HG02759 (cell line): Measurements from ENCODE around the gene SESN2.

ENCODE experiments used
- ATAC-seq: cut with Tn5 transposase; IDR thresholded peaks from one replicate; pipeline ENCODE4 v1.9.1; 2021; ENCODE audit warnings: mild to moderate bottlenecking, moderate library complexity; ENCODE audit not compliant: unreplicated experiment

SESN2 gene

DNA sequence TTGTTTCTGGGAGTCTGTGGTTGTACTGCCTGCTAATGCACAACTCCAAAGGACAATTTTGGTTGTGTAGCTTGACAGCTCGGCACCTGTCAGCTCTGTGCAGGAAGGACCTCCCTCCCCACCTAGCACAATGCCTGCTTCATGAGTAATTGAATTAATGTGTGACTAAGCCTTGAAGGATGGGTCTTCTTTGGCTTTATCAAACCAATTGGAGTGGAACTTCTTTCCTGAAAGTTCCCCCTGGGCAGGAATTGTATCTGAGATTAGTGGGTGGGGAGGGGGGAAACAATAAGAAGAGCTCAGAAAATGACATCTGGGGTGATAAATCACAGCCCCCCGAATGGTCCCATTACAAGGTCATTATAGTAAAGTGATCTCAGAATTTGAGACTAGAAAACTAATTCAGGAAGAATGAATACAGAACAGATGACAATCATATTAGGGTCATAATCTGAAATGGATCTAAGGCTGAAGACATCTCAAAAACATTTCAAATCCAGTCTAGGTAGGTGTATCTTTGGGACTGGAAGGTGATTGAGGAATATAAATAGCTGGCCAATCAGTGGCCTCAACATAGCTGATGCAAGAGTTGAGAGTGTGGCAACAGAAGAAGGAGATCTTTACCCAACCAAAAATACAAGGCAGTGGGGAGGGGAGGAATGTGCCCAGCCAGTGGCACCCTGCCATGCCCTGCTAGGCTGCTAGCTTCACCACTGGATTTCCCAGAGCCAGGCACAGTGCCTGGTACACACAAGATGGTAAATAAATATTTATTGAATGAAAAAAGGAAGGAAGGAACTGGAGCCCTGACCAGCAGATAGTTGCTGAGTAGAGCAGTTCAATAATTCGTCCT lies 10.1 kb upstream of the SESN2 start:
- no peak for ATAC-seq

DNA sequence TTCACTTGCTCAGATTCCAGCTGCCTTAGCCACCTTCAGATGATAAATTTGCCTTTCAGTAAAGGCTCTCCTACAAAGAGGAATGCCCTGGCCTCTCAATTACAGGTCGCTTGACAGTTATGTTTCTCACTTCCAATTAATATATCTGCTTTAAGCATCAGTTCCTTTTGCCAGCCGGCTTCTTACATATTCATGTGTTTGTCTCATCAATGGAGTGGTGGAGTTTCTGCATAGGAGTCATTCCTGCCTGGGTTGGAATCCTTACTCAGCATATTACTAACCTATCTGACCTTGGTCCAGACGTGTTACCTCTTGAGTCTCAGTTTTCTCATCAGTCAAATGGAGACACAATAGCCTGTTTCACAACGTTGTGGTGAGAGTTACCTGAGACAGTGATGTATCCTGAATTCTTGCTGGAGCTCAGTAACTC lies 9.4 kb upstream of the SESN2 start:
- ATAC-seq, result no peak

DNA sequence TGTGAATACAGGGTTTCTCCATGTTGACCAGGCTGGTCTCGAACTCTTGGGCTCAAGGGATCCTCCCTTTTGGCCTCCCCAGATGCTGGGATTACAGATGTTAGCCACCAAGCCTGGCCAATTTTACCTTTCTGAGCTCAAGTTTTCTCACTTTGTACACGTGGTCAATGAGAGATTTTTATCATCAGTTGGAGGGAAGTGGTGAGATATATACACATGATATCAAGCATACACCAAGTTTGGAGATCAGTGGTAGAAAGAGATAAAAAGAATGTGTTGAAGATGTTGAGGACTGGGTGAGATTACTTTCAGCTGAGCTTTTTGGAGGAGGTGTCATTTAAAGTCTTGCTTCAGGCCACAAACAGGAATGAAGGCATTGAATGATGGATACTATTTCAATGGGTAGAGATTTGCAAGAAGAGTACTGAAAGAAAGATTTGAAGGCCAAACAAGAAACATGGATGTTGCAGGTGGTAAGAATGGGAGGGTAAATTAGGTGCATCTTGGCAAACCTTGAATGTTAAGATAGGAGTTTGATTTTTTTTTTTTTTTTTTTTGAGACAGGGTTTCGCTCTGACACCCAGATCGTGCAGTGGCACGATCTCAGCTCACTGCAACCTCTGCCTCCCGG lies 3.0 kb upstream of the SESN2 start:
- ATAC-seq, result no peak

DNA sequence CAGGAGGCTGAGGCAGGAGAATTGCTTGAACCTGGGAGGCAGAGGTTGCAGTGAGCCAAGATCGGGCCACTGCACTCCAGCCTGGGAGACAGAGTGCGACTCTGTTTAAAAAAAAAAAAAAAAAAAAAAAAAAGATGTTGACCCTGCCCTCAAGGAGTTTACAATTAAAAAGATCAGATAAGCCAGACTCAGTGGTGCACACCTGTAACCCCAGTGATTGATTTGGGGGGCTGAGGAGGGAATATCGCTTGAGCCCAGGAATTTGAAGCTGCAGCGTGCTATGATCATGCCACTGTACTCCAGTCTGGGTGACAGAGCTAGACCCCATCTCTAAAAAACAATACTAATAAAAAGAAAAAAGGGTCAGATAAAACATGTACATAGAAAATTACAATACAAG lies 1.6 kb upstream of the SESN2 start:
- no peak for ATAC-seq

DNA sequence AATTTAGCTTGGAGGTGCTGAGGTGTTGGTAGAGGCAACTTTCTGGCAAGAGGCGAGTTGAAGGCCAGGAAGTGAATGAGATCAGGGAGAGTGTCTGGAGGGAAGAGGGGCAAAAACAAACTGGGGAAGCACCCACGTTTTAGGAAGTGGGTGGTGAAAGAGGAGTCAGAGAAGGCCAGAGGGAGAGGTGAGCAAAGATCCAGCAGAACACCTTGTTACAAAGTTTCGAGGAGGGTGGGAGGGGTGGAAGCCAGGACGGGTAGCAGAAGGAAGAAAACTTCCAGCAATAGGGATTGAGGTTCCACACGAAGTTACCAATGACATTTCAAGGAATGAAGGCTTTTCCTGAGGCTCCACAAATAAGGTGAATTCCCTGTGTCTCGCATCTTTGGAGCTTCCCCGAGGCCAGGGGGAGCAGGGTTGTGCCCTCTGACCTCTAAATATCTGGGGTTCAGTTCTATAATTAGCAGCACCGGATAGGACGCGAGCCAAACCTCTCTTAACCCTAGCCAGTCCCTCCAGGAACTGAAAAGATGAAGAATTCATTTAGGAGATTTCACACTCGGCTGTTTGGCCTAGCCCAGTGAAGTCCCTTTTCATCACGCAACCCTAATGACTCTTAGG lies 578 bp upstream of the SESN2 start:
- ATAC-seq, result no peak

DNA sequence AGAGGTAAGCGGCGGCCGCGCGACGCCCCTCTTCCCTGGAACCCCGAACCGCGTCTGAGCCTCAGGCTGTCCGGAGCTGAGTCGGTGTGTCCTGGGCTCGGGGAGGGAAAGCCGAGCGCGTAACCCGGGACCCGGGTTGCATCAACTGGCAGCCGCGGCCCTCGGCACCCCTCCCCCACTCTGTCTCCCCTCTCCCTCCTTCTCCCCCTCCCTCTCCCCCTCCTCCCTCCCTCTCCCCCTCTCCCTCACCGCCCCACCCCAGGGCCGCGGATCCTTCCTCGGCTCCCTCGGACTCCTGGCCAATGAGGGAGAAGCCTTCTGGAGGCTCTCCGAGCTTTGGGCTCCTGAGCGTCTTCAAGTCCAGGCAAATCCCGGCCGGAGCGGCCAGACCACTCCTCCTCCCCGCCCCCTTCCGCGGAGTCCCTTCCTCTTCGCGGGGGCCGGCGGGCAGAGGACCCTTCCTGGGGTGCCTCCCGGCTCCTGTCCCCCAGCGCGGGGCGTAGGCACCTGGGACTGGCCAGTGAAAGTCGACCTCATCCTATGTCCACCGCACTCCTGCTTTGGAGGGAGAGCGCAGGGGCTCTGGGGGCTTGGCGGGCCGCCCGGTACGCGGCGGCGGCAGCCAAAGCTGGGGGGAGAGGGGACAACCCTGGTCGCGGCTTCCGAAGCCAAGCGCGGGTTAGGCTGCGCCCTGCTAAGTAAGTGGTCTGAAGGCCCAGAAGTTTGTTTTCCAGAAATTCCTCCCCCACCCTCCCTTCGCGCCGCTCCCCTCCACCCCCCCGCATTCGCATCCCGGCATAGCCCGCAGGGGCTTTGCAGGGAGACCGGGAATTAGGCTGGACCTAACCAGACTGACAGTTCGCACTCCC lies 850 bp downstream of the SESN2 start:
- ATAC-seq, result no peak

DNA sequence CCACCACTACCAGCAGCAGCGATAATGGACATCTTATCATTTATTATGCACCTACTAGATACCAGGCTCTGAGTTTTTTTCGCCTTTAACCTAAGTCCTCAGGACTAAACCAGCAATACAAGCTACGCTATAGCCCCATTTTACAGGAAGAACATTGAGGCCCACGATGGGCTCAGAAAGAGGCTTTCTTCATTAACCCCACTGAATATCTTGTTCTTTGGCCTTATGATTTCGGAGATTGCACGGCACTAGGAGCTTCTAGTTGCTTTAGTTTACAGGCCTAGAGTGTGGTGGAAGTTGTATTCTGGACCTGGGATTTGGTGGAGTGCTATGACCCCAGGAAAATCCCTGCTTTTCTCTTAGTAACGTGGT lies 1.5 kb downstream of the SESN2 start:
- ATAC-seq, result no peak

DNA sequence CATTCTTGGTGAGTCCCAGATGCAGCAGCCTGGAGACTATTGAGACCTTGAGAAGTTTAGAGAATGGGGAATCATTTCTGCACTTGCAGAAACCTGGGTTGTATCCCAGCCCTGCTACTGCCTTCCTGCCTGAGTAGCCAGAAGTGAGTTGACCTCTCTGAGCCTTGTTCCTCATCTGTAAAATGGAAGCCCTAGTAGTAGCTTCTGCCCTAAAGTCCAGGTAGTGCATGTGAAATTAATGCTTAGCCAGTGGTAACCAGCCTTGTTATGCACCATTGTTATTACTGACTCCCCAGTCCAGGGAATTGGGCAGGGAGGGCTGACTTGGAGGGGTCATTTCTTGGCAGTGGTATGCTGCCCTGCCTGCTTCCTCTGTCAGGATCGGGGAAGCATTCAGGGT lies 5.6 kb downstream of the SESN2 start:
- ATAC-seq, result no peak

DNA sequence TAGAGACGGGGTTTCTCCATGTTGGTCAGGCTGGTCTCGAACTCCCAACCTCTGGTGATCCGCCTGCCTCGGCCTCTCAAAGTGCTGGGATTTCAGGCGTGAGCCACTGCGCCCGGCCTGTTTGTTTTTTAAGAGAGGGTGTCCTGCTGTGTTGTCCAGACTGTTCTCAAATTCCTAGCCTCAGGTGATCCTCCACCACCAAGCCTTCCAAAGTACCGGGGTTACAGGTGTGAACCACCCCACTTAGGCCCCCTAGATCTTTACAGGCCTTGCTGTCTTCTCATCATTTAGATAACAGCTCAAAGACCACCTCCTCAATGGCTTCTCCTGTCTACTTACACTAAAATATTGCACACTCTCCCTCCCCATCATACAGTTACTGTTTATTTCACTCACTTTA lies 6.3 kb downstream of the SESN2 start:
- no peak for ATAC-seq

DNA sequence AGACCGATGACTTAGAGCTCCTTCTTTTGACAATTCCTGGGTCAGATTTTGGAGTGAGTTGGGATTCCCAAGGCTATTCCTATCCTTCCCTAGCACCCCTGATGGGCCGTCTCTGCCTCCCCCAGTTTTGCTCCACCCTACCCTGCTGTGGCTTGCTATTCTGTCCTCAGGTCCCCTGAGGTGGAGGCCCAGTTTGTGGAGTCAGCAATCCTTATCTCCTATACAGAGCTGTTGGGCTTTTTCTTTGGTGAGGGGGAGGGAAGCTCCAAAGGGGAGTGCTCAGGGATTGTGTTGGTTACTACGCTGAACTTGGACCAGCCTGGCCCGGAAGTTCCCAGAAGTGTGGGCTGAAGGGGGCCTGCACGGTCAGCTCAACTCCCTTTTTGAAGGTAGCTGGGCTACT lies 7.6 kb downstream of the SESN2 start:
- ATAC-seq, result no peak

DNA sequence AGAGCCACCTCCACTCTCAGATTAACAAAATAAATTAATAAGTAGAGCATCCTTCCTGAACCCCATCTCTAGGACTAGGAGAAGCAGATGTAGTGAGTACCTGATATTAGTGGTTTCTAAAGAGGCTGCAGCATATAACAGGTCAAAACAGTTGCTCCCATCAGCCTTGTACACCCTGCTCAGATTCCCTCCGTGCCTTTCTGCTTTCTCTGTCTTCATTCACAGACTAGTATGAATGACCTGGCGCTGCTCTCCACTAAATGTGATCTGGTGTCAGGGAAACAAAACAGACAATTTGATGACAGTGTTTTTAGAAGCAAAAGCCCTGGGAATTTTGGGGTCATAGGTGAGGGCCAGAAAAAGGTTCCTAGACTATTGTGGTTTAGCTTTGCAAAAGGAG lies 8.3 kb downstream of the SESN2 start:
- ATAC-seq, result no peak

DNA sequence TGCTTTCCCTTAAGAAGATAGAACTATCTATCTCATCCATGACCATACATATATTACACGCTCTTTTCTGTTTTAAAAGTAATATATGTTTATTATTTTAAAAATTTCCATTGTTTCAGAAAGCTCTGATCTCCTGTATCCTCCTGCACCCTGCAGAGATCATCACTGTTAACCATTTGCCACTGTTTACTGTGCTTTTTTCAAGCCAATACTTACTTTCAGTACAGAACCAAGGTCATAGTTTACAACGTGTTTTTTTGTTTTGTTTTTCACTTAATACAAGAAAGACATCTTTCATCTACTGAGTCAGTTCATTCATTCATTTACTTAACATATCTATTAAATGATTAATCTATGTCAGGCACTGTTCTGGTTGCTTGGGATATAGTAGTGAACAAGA lies 10.2 kb downstream of the SESN2 start:
- no peak for ATAC-seq

DNA sequence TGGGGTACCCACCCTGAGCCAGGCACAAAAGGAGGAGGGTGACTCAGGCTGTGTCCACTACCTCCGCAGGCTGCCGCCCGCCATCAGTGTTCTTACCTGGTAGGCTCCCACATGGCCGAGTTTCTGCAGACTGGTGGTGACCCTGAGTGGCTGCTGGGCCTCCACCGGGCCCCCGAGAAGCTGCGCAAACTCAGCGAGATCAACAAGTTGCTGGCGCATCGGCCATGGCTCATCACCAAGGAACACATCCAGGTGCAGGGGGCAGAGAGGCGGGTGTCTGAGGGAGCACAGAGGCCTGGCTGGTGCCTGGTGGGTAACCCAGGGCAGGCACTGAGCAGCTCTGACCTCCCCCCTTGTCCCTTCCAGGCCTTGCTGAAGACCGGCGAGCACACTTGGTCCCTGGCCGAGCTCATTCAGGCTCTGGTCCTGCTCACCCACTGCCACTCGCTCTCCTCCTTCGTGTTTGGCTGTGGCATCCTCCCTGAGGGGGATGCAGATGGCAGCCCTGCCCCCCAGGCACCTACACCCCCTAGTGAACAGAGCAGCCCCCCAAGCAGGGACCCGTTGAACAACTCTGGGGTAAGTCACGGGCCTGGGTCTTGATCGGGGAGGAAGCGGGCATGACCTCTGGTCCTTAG lies 13.0 kb downstream of the SESN2 start:
- ATAC-seq, result no peak

DNA sequence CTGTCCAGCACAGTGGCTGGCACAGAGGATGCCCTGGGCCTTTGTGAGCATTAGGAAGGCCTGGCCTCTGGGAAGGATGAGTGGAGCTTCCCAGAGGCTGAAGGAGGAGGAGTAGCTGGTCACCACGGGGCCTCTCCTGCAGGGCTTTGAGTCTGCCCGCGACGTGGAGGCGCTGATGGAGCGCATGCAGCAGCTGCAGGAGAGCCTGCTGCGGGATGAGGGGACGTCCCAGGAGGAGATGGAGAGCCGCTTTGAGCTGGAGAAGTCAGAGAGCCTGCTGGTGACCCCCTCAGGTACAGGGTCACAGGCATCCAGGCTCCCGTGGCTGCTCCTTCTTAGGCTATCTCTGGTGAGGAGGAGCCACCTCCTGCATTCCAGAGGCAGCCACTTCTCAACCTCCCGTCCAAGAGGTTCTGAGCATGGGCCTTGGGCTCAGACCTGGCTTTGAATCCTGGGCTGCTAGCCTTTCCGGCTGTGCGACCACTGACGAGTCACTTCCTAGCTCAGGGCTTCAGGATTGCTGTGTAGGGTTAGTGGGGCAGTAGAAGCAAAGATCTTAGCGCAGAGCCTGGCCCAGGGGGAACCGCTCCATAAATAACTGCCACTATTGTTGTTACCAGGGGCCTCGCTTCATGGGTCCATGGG lies 14.0 kb downstream of the SESN2 start:
- no peak for ATAC-seq

DNA sequence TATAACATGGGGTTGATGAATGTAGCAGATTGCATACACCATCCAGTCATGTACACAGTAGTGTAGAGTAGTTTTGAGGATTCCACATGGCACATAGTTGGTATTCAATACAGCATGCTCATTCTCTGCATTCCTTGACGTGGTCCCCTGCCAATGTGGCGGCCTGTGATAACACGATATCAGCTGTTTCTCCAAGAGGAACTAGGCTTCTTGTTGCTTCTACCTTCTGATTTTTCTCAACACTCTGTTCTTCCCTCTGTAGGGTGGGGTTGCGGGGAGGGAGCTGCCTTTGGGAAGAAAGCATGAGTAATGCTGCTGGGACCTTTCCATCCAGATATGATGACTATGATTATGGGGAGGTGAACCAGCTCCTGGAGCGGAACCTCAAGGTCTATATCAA lies 19.4 kb downstream of the SESN2 start:
- no peak for ATAC-seq

DNA sequence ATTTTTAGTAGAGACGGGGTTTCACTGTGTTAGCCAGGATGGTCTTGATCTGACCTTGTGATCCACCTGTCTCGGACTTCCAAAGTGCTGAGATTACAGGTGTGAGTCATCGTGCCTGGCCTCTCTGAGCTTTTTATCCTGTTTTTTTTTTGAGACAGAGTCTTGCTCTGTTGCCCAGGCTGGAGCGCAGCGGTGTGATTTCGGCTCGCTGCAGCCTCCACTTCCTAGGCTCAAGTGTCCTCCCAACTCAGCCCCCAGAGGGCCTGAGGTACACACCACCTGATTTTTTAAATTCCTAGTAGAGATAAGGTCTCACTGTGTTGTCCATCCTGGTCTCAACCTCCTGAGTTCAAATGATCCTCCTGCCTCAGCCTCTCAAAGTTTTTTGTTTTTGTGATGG lies 20.4 kb downstream of the SESN2 start:
- no peak for ATAC-seq

DNA sequence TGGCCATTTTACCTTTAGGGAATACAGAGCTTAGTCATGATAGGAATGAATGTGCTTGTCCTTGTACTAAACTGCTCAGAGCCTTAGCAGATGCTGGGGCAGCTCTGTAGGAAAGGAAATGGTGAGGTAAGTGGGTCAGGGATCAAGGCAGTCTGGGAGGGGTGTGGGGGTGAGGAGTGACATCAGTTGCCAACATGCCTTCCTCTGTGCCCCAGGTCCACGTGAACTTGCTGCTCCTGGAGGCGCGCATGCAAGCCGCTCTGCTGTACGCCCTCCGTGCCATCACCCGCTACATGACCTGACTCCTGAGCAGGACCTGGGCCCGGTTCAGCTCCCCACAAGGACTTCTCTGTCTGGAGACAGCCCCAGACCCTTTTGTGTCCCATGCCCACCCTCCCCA lies 21.2 kb downstream of the SESN2 start:
- ATAC-seq, result no peak

DNA sequence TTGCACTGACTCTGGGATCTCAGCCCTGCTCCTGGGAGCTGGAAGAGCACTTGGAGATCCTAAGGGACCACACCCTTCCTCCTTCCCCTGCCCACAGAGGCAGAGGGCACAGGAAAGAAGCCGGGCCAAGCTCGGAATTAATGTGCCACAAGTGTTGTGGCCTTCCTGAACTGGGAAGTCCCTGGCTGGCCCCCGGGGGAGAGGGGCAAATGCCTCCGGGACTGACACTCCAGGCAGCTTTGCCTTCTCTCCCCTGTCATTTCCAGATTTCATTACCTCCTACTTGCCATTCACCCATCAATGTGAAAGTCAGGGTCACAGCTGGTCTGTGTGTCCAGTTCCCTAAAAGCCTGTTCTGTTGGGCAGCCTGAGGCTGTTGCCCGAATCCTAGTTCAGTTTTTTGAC lies 21.7 kb downstream of the SESN2 start:
- no peak for ATAC-seq

DNA sequence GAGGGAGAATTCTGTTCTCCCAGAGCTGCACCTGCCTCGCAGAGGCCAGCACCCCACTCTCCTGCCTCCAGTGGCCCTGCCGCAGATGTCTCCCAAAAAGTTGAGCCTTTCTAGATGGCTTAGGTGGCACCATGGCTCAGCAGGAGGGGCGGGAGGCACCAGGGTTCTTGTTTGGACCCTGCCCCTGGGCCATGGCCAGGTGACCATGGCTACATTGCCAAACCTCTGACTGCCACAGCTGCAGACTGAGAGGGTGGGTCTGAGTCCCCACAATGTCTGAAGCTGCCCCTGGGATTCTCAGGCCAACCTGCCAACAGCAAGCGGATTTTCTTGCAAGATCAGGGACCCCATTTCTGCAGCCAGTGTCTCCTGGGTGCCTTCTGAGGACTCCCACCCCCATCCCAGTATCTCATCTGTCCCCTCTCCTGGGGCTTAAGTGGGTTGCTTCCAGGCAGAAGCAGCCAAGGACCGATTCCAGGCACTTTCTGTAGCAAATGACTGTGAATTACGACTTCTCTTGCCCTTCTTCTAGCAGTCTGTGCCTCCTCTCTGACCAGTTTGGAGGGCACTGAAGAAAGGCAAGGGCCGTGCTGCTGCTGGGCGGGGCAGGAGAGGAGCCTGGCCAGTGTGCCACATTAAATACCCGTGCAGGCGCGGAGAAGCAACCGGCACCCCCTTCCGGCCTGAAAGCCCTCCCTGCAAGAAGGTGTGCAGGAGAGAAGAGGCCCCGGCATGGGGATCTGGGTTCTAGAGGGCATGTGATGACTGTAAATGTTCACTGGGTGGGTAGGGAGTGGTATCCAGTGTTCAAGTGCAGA lies 22.5 kb downstream of the SESN2 start:
- ATAC-seq, result no peak
